Measurements from ENCODE around the gene RCVRN.
"Not testable (repeated sequence)": the region's sequence is repeated elsewhere in the genome, so short reads cannot be mapped to it uniquely, and the experiment has no call there.

Gene RCVRN

GRCh38 chr17:9922012-9922848 lies 17.2 kb upstream of the RCVRN start:
- DNase-seq (ENCODE audit: low spot score), result no peak

GRCh38 chr17:9921216-9921615 lies 16.1 kb upstream of the RCVRN start:
- not testable (repeated sequence) for DNase-seq (ENCODE audit: low spot score)

GRCh38 chr17:9918804-9919352 lies 13.8 kb upstream of the RCVRN start:
- DNase-seq (ENCODE audit: low spot score), result no peak

- no peak for DNase-seq (ENCODE audit: low spot score)
These were observed 13.3 kb upstream of the RCVRN start for GRCh38 chr17:9918352-9918751.

GRCh38 chr17:9917801-9918200 lies 12.7 kb upstream of the RCVRN start:
- no peak for DNase-seq (ENCODE audit: low spot score)

GRCh38 chr17:9917131-9917530 lies 12.1 kb upstream of the RCVRN start:
- DNase-seq (ENCODE audit: low spot score), result no peak

GRCh38 chr17:9916108-9916507 lies 11.0 kb upstream of the RCVRN start:
- DNase-seq (ENCODE audit: low spot score), result no peak

GRCh38 chr17:9913476-9913875 lies 8.4 kb upstream of the RCVRN start:
- no peak for DNase-seq (ENCODE audit: low spot score)

GRCh38 chr17:9912121-9913099 lies 7.3 kb upstream of the RCVRN start:
- no peak for DNase-seq (ENCODE audit: low spot score)

- no peak for DNase-seq (ENCODE audit: low spot score)
These were observed 6.0 kb upstream of the RCVRN start for GRCh38 chr17:9911089-9911488.

GRCh38 chr17:9908649-9909042 lies 3.6 kb upstream of the RCVRN start:
- DNase-seq (ENCODE audit: low spot score), result no peak

GRCh38 chr17:9907883-9908648 lies 3.0 kb upstream of the RCVRN start:
- DNase-seq (ENCODE audit: low spot score), result no peak

GRCh38 chr17:9907131-9907530 lies 2.1 kb upstream of the RCVRN start:
- DNase-seq (ENCODE audit: low spot score), result no peak

GRCh38 chr17:9906616-9907015 lies 1.5 kb upstream of the RCVRN start:
- DNase-seq (ENCODE audit: low spot score), result no peak

GRCh38 chr17:9905902-9906301 lies 831 bp upstream of the RCVRN start:
- no peak for DNase-seq (ENCODE audit: low spot score)

GRCh38 chr17:9904277-9905077 lies 594 bp downstream of the RCVRN start:
- no peak for DNase-seq (ENCODE audit: low spot score)

GRCh38 chr17:9902120-9902519 lies 3.0 kb downstream of the RCVRN start:
- no peak for DNase-seq (ENCODE audit: low spot score)

- DNase-seq (ENCODE audit: low spot score), result no peak
These were observed 4.3 kb downstream of the RCVRN start for GRCh38 chr17:9900784-9901183.

GRCh38 chr17:9900044-9900594 lies 5.0 kb downstream of the RCVRN start:
- no peak for DNase-seq (ENCODE audit: low spot score)

- no peak for DNase-seq (ENCODE audit: low spot score)
These were observed 5.6 kb downstream of the RCVRN start for GRCh38 chr17:9899280-9900043.

All from Ammon's horn (tissue), 1 donor.